Loucy (cell line): ENCODE data around the gene RPUSD3.

Experiments used
- EZH2phosphoT487 ChIP-seq: fragments of 200-600 bp; IDR thresholded peaks from 2 replicates; pipeline ENCODE4 v1.6.1; 2018; ENCODE audit warnings: antibody characterized with exemption, mild to moderate bottlenecking, moderate library complexity, borderline replicate concordance
- TF ChIP-seq, protein P1 (sequence below): fragments of 200-600 bp; sonication (generic); conservative IDR thresholded peaks from 2 replicates; pipeline ENCODE4 v1.5.1; 2014; ENCODE audit warnings: mild to moderate bottlenecking, antibody characterized with exemption, low read length

GRCh38 chr3:9884555-9885165, 40.9 kb upstream of the RPUSD3 start:
- TF ChIP-seq, protein P1, sequence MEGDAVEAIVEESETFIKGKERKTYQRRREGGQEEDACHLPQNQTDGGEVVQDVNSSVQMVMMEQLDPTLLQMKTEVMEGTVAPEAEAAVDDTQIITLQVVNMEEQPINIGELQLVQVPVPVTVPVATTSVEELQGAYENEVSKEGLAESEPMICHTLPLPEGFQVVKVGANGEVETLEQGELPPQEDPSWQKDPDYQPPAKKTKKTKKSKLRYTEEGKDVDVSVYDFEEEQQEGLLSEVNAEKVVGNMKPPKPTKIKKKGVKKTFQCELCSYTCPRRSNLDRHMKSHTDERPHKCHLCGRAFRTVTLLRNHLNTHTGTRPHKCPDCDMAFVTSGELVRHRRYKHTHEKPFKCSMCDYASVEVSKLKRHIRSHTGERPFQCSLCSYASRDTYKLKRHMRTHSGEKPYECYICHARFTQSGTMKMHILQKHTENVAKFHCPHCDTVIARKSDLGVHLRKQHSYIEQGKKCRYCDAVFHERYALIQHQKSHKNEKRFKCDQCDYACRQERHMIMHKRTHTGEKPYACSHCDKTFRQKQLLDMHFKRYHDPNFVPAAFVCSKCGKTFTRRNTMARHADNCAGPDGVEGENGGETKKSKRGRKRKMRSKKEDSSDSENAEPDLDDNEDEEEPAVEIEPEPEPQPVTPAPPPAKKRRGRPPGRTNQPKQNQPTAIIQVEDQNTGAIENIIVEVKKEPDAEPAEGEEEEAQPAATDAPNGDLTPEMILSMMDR = no peak
- no peak for TF ChIP-seq EZH2phosphoT487
